AG09319 (cell line): ENCODE results near the gene VAV1.

ENCODE experiments used
- DNase-seq: peaks from one replicate; pipeline ENCODE4 v3.0.0-alpha.2; 2010; ENCODE audit warnings: low read depth; ENCODE audit errors: extremely low read depth
- CTCF ChIP-seq: IDR thresholded peaks from 2 replicates; pipeline ENCODE4 v1.5.1; 2011; ENCODE audit warnings: low read depth, mild to moderate bottlenecking, inconsistent platforms, low read length, moderate library complexity

The VAV1 gene

GRCh38 chr19:6809262-6809661, 36.8 kb downstream of the VAV1 start:
- no peak for TF ChIP-seq CTCF
- no peak for DNase-seq

- no peak for DNase-seq
- TF ChIP-seq CTCF, result no peak
Observed at GRCh38 chr19:6811378-6811777, 38.9 kb downstream of the VAV1 start.

- DNase-seq, result peak; percentile 16
- TF ChIP-seq CTCF, result no peak
Observed at GRCh38 chr19:6811906-6812305, 39.4 kb downstream of the VAV1 start.

GRCh38 chr19:6812612-6813011, 40.1 kb downstream of the VAV1 start:
- DNase-seq, result no peak
- no peak for TF ChIP-seq CTCF

- no peak for TF ChIP-seq CTCF
Observed at GRCh38 chr19:6813659-6814058, 41.2 kb downstream of the VAV1 start.

GRCh38 chr19:6817179-6817578, 44.7 kb downstream of the VAV1 start:
- no peak for TF ChIP-seq CTCF

More at GRCh38 chr19:6813659-6814058, 41.2 kb downstream of the VAV1 start:
- no peak for DNase-seq

GRCh38 chr19:6818246-6818645, 45.7 kb downstream of the VAV1 start:
- no peak for TF ChIP-seq CTCF
- DNase-seq, result no peak

More at GRCh38 chr19:6817179-6817578, 44.7 kb downstream of the VAV1 start:
- DNase-seq, result no peak

GRCh38 chr19:6819323-6819722, 46.8 kb downstream of the VAV1 start:
- TF ChIP-seq CTCF, result no peak
- DNase-seq, result no peak
